HepG2 (cell line): ENCODE measurements around the gene UBL7. TPM values are rescaled to one million over a fixed set of nuclear protein-coding genes. Genes with fewer than 3 reads are reported as not detected.

Experiments used
- ATAC-seq: fragments of 200-7000 bp; cut with Tn5 transposase; 3 replicates; pipeline ENCODE4 v1.9.1; 2020; ENCODE audit warnings: mild to moderate bottlenecking, moderate library complexity
- BruUV-seq: library from RNA; stranded (reverse); fragments of 400-500 nt; replicated peaks from 2 replicates; lab custom pipeline; 2021; lab: Mats Ljungman, UMichigan
- CTCF ChIA-PET: fragments of 300-600 bp; formaldehyde crosslinking; extraction: SDS; loops from one replicate; lab custom pipeline; 2021; ENCODE audit warnings: low total read pairs, inconsistent platforms, low intra/inter-chr PET ratio; lab: Yijun Ruan, JAX
- POLR2A ChIA-PET: fragments of 350-600 bp; sonication (Branson Sonifier 250); formaldehyde crosslinking; loops from one replicate; lab custom pipeline; 2020; ENCODE audit warnings: antibody characterized with exemption, inconsistent platforms; lab: Yijun Ruan, JAX
- DNase-seq: peaks from one replicate; pipeline ENCODE4 v3.0.0-alpha.2; 2015; ENCODE audit warnings: low spot score
- FAIRE-seq: peaks from 3 replicates; lab custom pipeline; 2011; peaks lifted over from hg19 to GRCh38; lab: Jason Lieb, UNC
- H2AFZ ChIP-seq: one replicate; pipeline ENCODE4 v1.6.1; 2011; ENCODE audit warnings: low read length, inconsistent platforms
- H3K27ac ChIP-seq: fragments of 300-600 bp; 3 replicates; pipeline ENCODE4 v1.8.0; 2011; ENCODE audit warnings: mixed run types, mild to moderate bottlenecking, mixed read lengths, low read length, inconsistent platforms; ENCODE audit not compliant: insufficient read depth; ENCODE audit errors: extremely low read length
- H3K27me3 ChIP-seq, 2 experiments: fragments of 200-600 bp in 1 of 2; 2 replicates in 1 of 2; 3 replicates in 1 of 2; pipeline versions ENCODE4 v1.6.0 to v1.8.0; 2011; ENCODE audit warnings: low read length in 2 of 2, mild to moderate bottlenecking in 2 of 2, moderate library complexity in 2 of 2, inconsistent platforms in 1 of 2; ENCODE audit not compliant: insufficient read depth in 2 of 2, control insufficient read depth in 1 of 2
- H3K36me3 ChIP-seq, 2 experiments: fragments of 200-600 bp in 1 of 2; replicated peaks in 1 of 2; 2 replicates in 1 of 2; 3 replicates in 1 of 2; pipeline versions ENCODE4 v1.5.1 to v1.8.0; 2011; ENCODE audit warnings: low read length in 2 of 2, inconsistent platforms in 1 of 2; ENCODE audit not compliant: insufficient read depth in 2 of 2, control insufficient read depth in 1 of 2
- H3K4me1 ChIP-seq: 2 replicates; pipeline ENCODE4 v1.5.1; 2012; ENCODE audit warnings: low read length, inconsistent platforms; ENCODE audit not compliant: insufficient read depth
- H3K4me2 ChIP-seq: 2 replicates; pipeline ENCODE4 v1.6.0; 2011; ENCODE audit warnings: low read depth, low read length, inconsistent platforms
- H3K4me3 ChIP-seq, 3 experiments: fragments of 200-600 bp in 1 of 3; sonication (generic), shearing (Covaris generic) in 1 of 3; replicated peaks in 1 of 3; 2 replicates each; pipeline ENCODE4 v1.5.1; 2011 to 2016; ENCODE audit warnings: low read length in 3 of 3, inconsistent platforms in 2 of 3, low read depth in 2 of 3, mild to moderate bottlenecking in 2 of 3, control low read depth in 1 of 3, mixed read lengths in 1 of 3; ENCODE audit not compliant: insufficient read depth in 1 of 3
- H3K79me2 ChIP-seq: one replicate; pipeline ENCODE4 v1.6.1; 2011; ENCODE audit warnings: low read length, inconsistent platforms; ENCODE audit not compliant: insufficient read depth
- H3K9ac ChIP-seq: 2 replicates; pipeline ENCODE4 v1.6.0; 2011; ENCODE audit warnings: mild to moderate bottlenecking, low read depth, low read length, inconsistent platforms; ENCODE audit not compliant: insufficient read depth
- H3K9me3 ChIP-seq: 2 replicates; pipeline ENCODE4 v1.5.1; 2012; ENCODE audit warnings: mild to moderate bottlenecking, low read length
- H4K20me1 ChIP-seq: 2 replicates; pipeline ENCODE4 v1.6.0; 2011; ENCODE audit warnings: inconsistent platforms, mild to moderate bottlenecking, low read length, moderate library complexity; ENCODE audit not compliant: insufficient read depth
- ASH2L ChIP-seq: fragments of 300-600, 200-600 bp; sonication (generic); IDR thresholded peaks from 2 replicates; pipeline ENCODE4 v1.7.0; 2017; ENCODE audit warnings: low read depth, mild to moderate bottlenecking, moderate library complexity, mixed read lengths, low read length; ENCODE audit not compliant: insufficient read length
- ATF5 ChIP-seq: sonication (generic); formaldehyde crosslinking; IDR thresholded peaks from 2 replicates; pipeline ENCODE4 v1.4.0; 2020; ENCODE audit warnings: mild to moderate bottlenecking, low read depth, missing genetic modification reagents
- CBX2 ChIP-seq, 2 experiments: fragments of 200-600 bp in 1 of 2; sonication (generic); formaldehyde crosslinking in 1 of 2; IDR thresholded peaks; 2 replicates each; pipeline versions ENCODE4 v1.7.0 to v1.8.1; 2018 to 2022; ENCODE audit warnings: low read depth in 2 of 2, low read length in 1 of 2, mild to moderate bottlenecking in 1 of 2, missing genetic modification reagents in 1 of 2
- CHD4 ChIP-seq: fragments of 200-600 bp; sonication (generic); IDR thresholded peaks from 2 replicates; pipeline ENCODE4 v1.7.0; 2017; ENCODE audit warnings: mild to moderate bottlenecking, low read length, borderline replicate concordance
- GATAD2A ChIP-seq: IDR thresholded peaks from 2 replicates; pipeline ENCODE4 v1.6.1; 2016
- HNRNPK ChIP-seq: fragments of 200-400 bp; formaldehyde crosslinking; IDR thresholded peaks from 2 replicates; pipeline ENCODE4 v1.6.1; 2018; ENCODE audit warnings: low read length, low read depth, moderate library complexity, mild to moderate bottlenecking; ENCODE audit not compliant: poor library complexity, severe bottlenecking
- HOXA7 ChIP-seq: sonication (generic); formaldehyde crosslinking; IDR thresholded peaks from 2 replicates; pipeline ENCODE4 v1.8.1; 2022; ENCODE audit warnings: mild to moderate bottlenecking, missing genetic modification reagents, moderate library complexity
- MTF1 ChIP-seq: sonication (generic); formaldehyde crosslinking; IDR thresholded peaks from 2 replicates; pipeline ENCODE4 v1.5.0; 2020; ENCODE audit warnings: missing genetic modification reagents
- NR2F6 ChIP-seq, 2 experiments: IDR thresholded peaks; 2 replicates each; pipeline ENCODE4 v1.6.1; 2016; ENCODE audit warnings: antibody characterized with exemption in 1 of 2, mild to moderate bottlenecking in 1 of 2
- WGBS: methylation state at CpG from one replicate; pipeline ENCODE4 v1.1.6; 2017; ENCODE audit warnings: low lambda C conversion rate; 5-methylcytosine and 5-hydroxymethylcytosine counted together
- in situ Hi-C: cut with HindIII; loops from 2 replicates; pipeline ENCODE4 v1.10.0; 2017; ENCODE audit warnings: low pct_unique_long_range_greater_than_20kb; ENCODE audit not compliant: extremely low pct_ligation_motif_present
- intact Hi-C: fragments of 100-400 bp; cut with micrococcal nuclease; formaldehyde crosslinking; loops from one replicate; pipeline ENCODE4 v1.10.0; 2022; ENCODE audit not compliant: unreplicated experiment
- polyA plus RNA-seq, 8 experiments: library from polyadenylated mRNA; depleted of rRNA in 3 of 8; stranded (reverse) in 7 of 8; unstranded in 1 of 8; fragments of >200 nt; fragmentation: Illumina TruSeq in 4 of 8; extraction: Trizol in 4 of 8; gene quantifications; 2 replicates each; pipeline versions ENCODE4 v1.2.1 to v1.2.3, GENCODE V29; 2011 to 2016; ENCODE audit warnings: low read depth in 4 of 8, missing spikeins in 1 of 8, mixed read lengths in 1 of 8; ENCODE audit not compliant: insufficient read depth in 1 of 8
- total RNA-seq, 5 experiments: library from RNA; depleted of rRNA; stranded (reverse); fragments of >200 nt; fragmentation: Illumina TruSeq; extraction: Trizol; gene quantifications; 2 replicates each; pipeline ENCODE4 v1.2.3, GENCODE V29; 2016; ENCODE audit warnings: low read depth in 1 of 5
- TF ChIP-seq, protein P1 (sequence below): sonication (generic); formaldehyde crosslinking; IDR thresholded peaks from 2 replicates; pipeline ENCODE4 v1.4.0; 2020; ENCODE audit warnings: missing genetic modification reagents

UBL7 gene
- total and polyA plus RNA-seq, 2 of the 13 experiments (the other 11 are each of a cell fraction or from before 2014, with no cell fraction given) = 55.0 to 63.5 TPM

- H3K4me3 ChIP-seq = no peak overlapping the region
- CTCF ChIA-PET = no interaction called here
- 0 out of 5 replicates have a peak, but pooled peaks cover 0 to 4% of the 10 kb centered on the region in 2 experiments for H3K36me3 ChIP-seq
- no peak overlapping the region for H3K27ac ChIP-seq
- POLR2A ChIA-PET = no interaction called here
- H3K4me2 ChIP-seq = no peak overlapping the region
- no peak overlapping the region for H2AFZ ChIP-seq
- DNase-seq (no peak), FAIRE-seq (no peak), ATAC-seq (no peak)
- no peaks in the 10 kb centered on the region for H3K79me2 ChIP-seq
- no TSS peak for BruUV-seq
- no peaks in the 10 kb centered on the region for H3K9me3 ChIP-seq
- no peaks in the 10 kb centered on the region for H4K20me1 ChIP-seq
- intact Hi-C loops (no loop called here), in situ Hi-C loops (no loop called here)
- TF ChIP-seq ATF5 (CRISPR knock-in tag) = no peak
- TF ChIP-seq NR2F6 (IDR thresholded peaks at IDR 0.05) = no peak
- no peak for TF ChIP-seq NR2F6 (CRISPR knock-in tag; IDR thresholded peaks at IDR 0.05)
- TF ChIP-seq ASH2L = no peak
- TF ChIP-seq CHD4 = no peak
- TF ChIP-seq CBX2 (IDR thresholded peaks at IDR 0.05; ENCODE audit: low read depth, low read length) = no peak
- TF ChIP-seq CBX2 (CRISPR knock-in tag; IDR thresholded peaks at IDR 0.05; ENCODE audit: low read depth) = no peak
- no peak for TF ChIP-seq HNRNPK
- TF ChIP-seq MTF1 (CRISPR knock-in tag) = no peak
- no peak for TF ChIP-seq HOXA7 (CRISPR knock-in tag)
- TF ChIP-seq, protein P1, sequence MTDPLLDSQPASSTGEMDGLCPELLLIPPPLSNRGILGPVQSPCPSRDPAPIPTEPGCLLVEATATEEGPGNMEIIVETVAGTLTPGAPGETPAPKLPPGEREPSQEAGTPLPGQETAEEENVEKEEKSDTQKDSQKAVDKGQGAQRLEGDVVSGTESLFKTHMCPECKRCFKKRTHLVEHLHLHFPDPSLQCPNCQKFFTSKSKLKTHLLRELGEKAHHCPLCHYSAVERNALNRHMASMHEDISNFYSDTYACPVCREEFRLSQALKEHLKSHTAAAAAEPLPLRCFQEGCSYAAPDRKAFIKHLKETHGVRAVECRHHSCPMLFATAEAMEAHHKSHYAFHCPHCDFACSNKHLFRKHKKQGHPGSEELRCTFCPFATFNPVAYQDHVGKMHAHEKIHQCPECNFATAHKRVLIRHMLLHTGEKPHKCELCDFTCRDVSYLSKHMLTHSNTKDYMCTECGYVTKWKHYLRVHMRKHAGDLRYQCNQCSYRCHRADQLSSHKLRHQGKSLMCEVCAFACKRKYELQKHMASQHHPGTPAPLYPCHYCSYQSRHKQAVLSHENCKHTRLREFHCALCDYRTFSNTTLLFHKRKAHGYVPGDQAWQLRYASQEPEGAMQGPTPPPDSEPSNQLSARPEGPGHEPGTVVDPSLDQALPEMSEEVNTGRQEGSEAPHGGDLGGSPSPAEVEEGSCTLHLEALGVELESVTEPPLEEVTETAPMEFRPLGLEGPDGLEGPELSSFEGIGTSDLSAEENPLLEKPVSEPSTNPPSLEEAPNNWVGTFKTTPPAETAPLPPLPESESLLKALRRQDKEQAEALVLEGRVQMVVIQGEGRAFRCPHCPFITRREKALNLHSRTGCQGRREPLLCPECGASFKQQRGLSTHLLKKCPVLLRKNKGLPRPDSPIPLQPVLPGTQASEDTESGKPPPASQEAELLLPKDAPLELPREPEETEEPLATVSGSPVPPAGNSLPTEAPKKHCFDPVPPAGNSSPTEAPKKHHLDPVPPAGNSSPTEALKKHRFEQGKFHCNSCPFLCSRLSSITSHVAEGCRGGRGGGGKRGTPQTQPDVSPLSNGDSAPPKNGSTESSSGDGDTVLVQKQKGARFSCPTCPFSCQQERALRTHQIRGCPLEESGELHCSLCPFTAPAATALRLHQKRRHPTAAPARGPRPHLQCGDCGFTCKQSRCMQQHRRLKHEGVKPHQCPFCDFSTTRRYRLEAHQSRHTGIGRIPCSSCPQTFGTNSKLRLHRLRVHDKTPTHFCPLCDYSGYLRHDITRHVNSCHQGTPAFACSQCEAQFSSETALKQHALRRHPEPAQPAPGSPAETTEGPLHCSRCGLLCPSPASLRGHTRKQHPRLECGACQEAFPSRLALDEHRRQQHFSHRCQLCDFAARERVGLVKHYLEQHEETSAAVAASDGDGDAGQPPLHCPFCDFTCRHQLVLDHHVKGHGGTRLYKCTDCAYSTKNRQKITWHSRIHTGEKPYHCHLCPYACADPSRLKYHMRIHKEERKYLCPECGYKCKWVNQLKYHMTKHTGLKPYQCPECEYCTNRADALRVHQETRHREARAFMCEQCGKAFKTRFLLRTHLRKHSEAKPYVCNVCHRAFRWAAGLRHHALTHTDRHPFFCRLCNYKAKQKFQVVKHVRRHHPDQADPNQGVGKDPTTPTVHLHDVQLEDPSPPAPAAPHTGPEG (CRISPR knock-in tag) = no peak
- no peak for TF ChIP-seq GATAD2A (CRISPR knock-in tag)
- H3K27me3 ChIP-seq = no peaks in the 10 kb centered on the region
- no peak overlapping the region for H3K9ac ChIP-seq
- peaks cover 3% of the 10 kb centered on the region for H3K4me1 ChIP-seq
- 95% methylated on average over 2 of the region's 2 CpGs for WGBS
These were observed 38.4 kb upstream of the UBL7 start for GRCh38 chr15:74499366-74499765.
